ENCODE data around the gene AGPAT1.

DNA sequence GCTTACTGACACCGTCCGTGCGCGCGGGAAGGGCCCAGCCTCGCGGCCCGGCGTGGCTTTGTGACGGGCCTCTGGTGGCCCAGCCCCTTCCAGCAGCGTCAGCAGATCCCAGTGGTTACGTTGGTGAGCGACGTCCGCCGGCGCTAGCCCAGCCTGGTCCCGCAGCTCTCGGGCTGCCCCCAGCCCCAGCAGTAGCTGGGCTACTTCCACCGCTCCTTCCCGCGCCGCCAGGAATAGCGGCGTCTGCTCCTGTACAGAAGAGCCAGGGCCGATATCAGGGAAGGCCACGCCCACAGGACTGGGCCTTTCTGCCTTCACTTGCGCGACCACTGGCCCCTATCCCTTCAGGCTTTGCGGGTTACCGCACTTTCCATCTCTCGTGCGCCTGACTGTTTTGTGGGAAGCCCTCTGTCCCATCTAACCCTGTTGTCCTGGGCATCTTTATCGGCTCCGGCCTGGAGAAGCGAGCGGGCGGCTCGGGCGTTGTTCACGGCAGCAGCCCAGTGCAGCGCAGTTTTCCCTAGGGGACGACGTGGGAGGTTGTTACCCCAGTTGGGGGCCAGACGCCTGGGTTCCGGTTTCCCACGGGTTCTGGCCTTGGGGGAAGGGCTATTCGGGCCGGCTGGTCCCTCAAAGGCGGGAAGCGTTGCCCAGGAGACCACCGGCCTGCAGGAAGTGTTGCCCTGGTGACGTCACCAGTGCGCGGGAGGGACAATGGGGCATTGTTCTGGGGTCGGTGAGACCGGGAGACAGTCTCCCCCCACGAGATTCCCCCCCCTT, 20.2 kb upstream of the AGPAT1 start:
- TF ChIP-seq CTCF (IDR thresholded peaks at IDR 0.05): no peak
- peak; percentile 98 for TF ChIP-seq MAFK (IDR thresholded peaks at IDR 0.05; ENCODE audit: partially characterized antibody)
- no peak for TF ChIP-seq HEYL (CRISPR knock-in tag; IDR thresholded peaks at IDR 0.05)
- TF ChIP-seq MAZ (IDR thresholded peaks at IDR 0.05; ENCODE audit: borderline replicate concordance, low read depth, low read length): no peak
- TF ChIP-seq HDAC2 (IDR thresholded peaks at IDR 0.05): no peak
- peak; percentile 81 for TF ChIP-seq MAX (IDR thresholded peaks at IDR 0.05)
- TF ChIP-seq POLR2A (IDR thresholded peaks at IDR 0.05; ENCODE audit: low read length): peak; percentile 63
- no peak for TF ChIP-seq ZSCAN20 (CRISPR knock-in tag; IDR thresholded peaks at IDR 0.05)
- no peak for TF ChIP-seq KDM1A (IDR thresholded peaks at IDR 0.05; ENCODE audit: low read depth)
- TF ChIP-seq RARB (CRISPR knock-in tag; IDR thresholded peaks at IDR 0.05): no peak
